ENCODE results near the gene ANP32A.

Gene ANP32A

DNA sequence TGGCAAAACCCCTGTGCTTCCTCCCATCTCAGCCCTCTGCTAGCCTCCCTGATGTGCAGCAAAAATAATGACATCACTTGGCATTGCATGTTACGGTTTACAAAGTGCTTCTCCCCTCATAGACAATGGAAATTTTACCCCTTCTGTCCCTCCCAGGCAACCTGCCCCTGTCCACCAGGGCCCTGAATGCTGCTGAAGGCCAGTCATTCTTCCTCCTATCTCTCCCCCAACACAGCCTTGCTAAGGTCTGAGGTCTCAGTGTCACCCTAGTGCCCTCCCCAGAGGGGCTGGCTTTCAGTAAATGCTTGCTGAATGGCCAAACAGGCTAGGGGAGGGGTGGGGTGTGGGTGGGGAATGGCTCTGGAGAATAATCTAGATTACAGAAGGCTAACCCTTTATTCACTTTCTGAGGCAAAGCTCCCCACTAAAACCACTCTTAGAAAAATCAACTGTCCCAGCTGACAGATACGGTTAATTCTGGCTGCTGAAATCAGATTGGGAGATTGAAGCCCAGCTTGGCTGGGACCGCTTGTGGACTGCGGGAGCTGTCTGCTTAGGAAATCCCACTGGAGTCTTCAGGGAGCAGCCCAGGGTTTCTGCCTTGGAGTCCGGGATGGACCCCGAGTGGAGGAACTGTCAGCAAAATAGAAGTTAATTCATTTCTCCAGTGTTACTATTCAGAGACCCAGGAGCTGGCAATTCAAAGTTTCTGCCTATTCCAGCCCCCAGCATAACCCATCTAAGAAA is 22.9 kb downstream of the ANP32A start:
- DNase-seq: no peak

DNA sequence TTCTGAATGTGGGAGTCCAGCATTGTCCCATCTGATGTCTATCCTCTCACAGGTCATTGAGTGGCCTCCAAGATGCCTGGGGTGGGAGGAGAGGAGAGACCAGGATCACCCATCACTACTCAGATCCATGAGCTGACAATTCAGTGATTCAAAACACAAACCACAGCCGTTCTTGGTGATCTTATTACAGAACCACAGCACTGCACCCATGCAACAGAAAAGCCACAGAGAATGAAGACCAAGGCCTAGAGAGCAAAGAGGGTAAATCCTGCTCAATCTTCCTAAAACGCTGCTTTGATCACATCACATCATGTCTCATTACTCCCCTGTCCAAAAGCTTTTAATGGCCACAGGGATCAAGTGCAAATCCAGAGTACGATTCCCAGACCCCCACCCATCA is 23.5 kb downstream of the ANP32A start:
- DNase-seq: no peak

DNA sequence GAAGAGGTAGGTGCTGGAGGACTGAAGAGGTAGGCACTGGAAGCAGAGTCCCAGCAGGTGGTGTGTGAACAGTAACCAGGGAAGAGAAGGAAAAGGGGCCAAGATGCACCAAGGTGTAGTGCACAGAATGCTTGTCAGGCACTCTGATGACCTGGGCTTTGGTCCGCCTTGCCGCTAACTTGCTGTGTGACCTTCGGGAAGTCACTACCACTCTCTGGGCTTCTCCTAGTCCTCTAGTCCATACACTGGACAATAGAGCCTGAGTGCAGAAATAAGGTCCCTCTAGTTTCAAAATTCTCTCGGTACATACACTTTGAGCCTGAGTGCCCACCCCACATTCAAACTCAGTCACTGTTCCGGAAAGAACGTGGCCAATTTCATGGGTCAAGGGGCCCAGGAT is 24.1 kb downstream of the ANP32A start:
- no peak for DNase-seq

DNA sequence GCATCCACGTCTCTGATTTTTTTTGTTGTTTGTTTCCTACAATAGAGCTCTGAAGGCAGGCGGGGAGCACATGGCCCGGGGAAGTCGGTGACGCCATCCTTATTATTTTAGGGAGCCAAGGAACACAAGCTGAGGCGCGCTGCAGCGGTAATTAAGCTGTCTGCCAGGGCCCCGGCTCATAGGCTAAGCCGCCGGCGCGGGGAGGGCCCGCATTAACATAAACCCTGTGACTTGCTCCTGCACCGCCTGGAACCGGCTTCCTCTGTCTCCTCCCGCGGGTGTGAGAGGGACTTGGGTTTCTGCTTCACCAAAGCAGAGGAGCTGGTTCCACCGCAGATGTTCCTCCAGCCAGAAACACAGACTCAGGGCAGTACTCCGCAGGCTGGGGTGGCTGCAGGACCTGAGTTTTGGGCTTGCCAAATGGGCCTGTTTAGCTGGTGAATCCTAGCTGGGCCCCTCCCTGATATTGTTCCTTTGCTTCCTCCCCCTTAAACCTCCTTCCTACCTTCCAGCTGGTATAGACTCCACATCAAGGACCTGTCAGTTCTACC is 25.3 kb downstream of the ANP32A start:
- peak; percentile 89 to 94 for DNase-seq

- DNase-seq: peak; percentile 71 to 75
Observed at GRCh38 chr15:68794863-68795262, 25.8 kb downstream of the ANP32A start.

DNA sequence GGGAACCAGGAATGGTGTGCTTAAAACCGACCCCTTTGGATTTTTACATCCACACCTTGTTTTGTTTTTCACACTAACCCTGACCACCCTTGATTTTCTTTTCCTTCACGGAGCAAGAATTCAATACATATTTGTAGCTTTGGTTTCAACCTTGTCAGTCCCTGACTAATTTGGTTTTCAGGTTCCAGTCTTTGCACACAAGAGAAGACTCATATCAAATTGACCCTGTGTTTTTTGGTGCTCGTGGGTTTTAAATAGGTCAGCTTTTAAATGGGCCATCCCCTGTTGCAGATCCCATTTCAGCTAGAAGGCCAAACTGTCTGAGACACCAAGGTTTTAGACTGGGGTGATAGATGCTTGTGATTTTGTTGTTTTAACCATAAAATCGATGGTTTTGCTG is 26.4 kb downstream of the ANP32A start:
- no peak for DNase-seq

DNA sequence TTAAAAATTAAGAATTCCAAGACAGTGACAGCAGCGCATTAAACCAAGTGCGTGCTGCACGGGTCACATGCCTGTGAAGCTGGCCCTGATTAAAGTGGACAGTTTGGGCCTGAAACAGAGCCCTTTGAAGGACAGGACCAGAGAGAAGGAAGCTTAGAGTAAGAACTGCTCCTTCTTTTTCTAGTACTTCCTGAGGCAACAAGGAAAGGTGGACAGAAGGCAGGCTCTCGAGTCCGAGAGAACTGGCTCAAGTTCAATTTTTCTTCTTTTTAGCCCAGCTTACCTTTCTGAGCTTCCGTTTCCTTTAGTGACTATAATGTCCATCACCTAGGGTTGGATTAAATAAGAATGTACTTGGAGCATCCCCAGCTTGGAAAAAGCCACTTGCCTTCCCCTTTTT is 26.9 kb downstream of the ANP32A start:
- no peak for DNase-seq

- DNase-seq: peak in 1 of 2 donors; percentile 49
Observed at GRCh38 chr15:68792901-68793766, 27.6 kb downstream of the ANP32A start.

DNA sequence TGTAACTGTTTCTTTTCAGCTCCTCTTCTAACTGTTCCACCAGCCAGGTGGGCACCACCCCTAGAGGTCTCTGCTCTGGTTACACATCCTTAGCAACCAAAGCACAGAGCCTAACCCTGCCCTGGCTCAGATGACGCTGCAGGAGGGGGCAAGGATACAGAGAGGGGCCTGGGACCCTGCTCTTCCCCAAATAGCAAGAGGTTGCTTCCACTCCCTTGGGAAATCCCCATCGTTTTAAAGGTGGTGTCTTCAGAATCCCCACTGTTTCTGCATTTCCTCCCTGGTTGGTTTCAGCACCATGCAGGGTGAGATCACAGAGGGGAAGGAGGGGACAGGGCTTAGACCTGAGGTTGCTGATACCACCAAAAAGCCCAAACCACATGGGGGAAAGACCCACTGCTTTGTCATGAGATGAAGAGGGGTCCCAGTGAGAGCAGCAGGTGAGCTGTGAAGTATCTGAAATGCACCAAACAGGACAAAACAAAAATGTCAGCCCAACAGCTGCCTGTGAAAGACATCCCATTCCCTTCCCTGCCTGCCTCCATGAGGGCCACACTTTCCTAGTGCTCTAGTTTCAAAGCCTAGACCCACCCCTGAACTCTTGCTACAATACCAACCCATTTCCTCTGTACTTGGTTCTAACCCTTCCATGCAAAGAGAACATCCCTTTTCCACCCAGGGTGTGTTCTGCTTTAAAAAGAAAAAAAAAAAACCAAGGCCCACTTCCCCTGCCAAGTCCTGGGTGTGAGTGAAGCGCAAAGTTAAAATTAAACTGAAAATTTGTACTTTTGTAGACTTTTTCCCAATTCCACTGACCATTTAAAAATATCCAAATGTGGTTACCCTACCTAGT is 29.0 kb downstream of the ANP32A start:
- peak; percentile 61 to 76 for DNase-seq

- no peak for DNase-seq
Observed at GRCh38 chr15:68790910-68791309, 29.8 kb downstream of the ANP32A start.

DNA sequence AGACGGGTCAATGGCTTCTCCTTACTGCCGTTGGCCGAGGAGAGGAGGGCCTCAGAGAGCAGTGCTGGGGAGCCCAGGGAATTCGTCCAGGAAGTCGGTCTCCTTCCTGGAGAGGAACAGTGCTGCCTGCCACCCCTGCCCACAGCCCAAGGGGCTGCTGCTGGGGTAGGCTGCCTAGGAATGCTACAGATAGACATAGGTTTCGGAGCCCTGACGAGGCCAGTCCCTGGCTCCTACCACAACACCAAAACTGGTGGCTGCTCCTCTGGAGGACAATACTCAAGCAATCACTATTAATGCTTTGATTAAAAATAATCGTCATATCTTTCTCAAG is 30.5 kb downstream of the ANP32A start:
- DNase-seq: no peak

DNA sequence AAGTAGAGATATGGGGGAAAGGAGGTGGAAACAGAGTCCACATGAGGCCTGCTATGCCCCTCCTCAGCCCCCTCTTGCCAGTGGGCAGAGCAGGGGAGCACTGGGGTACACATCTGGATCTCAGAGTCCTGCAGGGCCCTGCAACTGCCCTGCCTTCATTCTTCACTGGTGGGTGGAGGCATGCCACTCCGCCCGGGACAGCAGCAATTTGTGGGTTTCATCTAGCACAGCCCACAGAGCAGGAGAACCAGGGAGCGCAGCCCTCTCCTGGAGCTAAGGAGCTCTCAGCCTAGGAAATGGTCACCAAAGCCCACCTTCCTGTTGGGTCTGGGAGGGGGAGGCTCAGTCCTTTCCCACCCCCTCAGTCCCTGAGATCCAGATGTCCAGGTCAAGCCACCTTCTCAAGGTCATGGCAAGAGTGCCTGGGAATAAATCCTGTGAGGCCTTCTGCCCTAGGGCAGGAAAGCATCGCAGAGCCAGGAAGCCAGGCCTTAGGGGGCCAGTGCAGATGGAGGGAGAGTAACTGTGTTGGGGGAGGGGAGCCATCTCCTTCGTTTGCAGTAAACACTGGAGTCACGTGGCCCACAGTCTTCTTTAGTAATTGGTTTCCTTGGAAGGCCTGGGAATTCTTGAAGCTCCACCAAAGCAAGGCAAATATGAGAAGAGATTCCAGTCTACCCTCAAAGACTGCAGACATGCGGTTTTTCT is 31.0 kb downstream of the ANP32A start:
- no peak for DNase-seq

DNA sequence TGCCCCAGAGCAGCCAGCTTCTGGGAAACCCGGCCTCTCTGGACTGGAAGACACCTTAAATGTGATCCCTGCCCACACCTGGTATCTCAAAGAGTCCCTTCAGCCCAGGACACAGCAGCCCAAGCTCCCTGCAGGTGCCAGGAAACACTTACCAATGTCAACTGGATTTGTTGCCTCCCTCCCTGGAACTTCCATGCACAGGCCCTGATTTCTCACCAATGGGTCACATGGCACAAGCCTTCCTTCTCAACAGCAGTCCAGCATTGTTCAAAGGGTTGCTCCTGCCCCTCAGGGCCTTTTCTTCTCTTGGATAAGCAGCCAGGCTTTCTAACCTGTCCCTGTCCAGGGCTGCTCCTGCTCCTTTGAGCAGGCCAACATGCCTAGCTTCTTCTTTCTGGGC is 31.6 kb downstream of the ANP32A start:
- DNase-seq: no peak

GRCh38 chr15:68788264-68788624 is 32.5 kb downstream of the ANP32A start:
- no peak for DNase-seq

- DNase-seq: no peak
Observed at GRCh38 chr15:68787609-68788263, 33.0 kb downstream of the ANP32A start.

DNA sequence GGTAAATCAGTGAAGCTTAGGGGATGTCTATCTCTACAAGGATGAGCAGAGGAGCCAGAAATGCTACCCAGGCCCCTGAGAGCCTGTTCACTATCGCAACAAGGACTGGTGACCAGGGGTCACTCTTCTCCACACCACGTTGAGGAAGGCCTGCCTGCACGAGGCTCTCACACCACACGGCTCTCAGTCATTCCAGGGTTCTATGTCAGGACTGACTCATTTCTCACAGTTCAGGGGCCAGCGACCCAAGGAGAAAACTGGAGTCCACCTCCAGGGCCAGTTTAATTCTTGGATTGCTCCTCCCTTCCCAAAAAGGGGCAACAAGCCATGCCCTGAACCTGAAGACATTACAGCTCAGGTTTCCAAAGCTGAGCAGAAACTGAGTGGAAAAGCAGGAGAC is 33.9 kb downstream of the ANP32A start:
- DNase-seq: no peak

DNA sequence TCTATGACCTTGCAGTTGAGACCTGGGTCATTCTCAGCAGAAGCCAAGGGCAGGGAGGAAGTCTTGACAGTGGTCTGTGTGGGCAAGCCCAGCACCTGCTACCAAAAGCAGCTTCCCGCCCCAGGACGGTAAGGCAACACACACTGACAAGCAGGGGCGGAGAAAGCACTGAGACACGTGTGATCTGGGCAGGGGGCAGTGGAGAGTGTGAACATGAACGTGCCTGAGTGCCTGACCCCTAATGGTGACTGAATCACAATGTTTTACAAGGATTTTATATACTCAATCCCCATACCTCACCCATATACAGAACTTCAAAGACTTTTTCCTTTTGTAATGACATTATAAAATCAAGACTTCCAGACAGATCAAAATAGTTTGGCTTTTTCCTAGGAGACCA is 35.2 kb downstream of the ANP32A start:
- no peak for DNase-seq

GRCh38 chr15:68784206-68784605 is 36.5 kb downstream of the ANP32A start:
- DNase-seq: no peak

DNA sequence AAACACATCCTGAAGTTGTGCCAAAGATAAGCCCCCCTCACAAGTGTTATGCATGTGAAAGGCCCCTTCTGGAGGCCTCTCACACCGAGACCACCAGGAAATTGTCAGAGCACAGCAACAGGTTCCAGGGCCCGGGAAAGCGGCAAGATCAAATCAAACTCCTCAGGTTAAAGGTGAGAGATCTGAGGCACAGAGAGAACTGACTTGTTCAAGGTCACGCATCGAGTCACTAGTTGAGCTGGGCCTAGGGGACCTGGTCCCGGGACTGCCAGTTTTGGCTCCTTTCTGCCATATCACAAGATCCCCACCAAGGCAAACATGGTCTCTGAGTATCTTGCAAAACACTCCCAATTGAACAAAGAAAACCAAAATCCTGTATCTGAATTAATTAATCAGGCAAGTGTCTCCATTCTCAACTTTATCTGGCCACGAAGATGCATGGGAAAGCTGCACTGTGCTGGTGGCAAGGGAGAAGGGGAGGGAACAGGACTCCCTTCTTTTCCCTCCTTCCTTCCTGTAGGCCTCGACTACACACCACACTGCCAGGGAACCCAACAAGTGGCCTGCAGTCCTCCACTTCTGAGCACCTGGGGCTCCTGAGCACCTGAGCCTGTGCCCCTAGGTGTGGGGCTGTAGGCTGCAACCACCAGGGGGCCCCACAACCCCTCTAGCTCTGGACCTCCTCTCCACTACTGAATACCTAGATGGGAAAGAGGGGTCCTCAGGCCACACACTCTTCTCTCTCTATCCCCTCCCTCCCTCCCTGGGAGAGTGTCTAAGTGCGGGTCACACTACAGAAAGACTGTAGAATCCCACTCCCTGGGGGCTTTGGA is 37.3 kb downstream of the ANP32A start:
- DNase-seq: no peak

- no peak for DNase-seq
Observed at GRCh38 chr15:68782589-68783161, 38.0 kb downstream of the ANP32A start.

All from inflammatory macrophage (primary cell).